ENCODE measurements around the gene PFN3.
"Not testable (repeated sequence)": the region's sequence is repeated elsewhere in the genome, so short reads cannot be mapped to it uniquely, and the experiment has no call there.

PFN3 gene

DNA sequence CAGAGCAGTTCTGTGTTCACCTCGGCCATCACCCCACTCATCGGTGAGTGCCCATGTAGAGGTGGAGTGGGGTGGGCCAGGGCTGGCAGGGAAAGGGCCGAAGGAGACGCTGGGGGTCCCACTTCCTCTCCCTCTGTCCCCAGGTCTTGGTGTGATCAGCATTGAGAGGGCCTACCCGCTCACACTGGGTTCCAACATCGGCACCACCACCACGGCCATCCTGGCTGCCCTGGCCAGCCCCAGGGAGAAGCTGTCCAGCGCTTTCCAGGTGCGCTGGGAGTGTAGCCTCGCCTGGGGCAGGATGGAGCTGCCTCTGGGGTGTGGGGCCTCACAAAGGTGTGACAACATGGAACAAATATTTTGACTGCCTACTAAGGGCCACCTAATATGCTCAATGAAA is 3.7 kb downstream of the PFN3 start:
- no peak for DNase-seq (ENCODE audit: extremely low read depth in 1 of 2, low read depth in 1 of 2)

DNA sequence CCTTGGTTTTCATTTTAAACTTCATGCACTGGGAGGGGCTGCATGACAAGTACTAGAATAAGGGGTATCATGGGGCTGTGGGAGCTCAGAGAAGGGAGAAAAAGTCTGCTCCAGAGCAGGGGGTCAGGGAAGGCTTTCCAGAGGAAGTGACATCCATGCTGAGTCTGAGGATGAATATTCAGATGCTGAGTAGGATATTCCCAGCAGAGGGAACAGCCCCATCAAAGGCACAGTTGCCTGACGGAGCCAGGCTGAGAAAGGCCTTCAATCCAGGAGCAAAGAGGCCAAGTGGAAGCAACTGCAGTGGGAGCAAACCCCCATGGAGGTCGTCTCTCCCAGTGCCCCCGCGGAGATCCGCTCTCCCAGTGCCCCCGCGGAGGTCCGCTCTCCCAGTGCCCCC is 4.4 kb downstream of the PFN3 start:
- DNase-seq (ENCODE audit: extremely low read depth in 1 of 2, low read depth in 1 of 2) = no peak

DNA sequence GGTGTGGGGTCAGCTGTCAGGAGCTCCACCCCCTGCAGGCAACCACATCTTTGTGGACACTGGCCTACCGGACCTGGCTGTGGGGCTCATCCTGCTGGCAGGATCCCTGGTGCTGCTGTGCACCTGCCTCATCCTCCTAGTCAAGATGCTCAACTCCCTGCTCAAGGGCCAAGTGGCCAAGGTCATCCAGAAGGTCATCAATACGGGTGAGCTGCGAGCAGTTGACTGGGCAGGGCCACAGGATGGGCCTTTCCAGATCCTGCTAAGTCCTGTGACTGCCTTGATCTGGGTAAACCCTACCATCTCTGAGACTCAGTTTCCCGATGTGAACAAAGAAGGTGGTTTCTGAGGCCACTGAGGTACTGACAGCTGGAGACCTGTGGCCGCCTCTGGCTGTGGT is 6.5 kb downstream of the PFN3 start:
- no peak for DNase-seq (ENCODE audit: extremely low read depth in 1 of 2, low read depth in 1 of 2)

DNA sequence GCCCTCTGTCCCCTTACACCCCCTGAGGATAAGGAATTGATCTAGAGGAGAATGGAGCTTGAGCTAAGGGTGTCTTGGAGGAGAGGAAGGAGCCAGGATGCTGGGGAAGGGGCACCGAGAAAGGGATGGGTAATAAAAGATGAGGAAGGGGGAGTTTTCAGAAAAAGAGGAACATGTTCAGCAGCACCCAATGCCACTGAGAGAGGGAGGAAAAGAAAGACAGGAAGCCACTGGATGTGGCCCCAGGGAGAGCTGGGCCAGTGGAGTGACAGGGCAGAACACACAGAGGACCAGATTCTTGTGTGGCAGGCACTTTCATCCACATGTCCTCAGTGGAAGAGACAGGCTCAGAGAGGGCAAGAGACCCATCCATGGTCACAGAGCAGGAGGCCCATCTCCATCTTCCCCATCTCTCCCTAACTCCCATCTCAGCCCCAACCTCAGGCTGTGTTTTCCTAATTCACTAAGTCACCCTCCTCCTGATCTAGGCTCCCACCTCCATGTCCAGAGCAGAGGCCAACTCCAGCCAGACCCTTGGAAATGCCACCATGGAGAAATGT is 7.2 kb downstream of the PFN3 start:
- no peak for DNase-seq (ENCODE audit: extremely low read depth in 1 of 2, low read depth in 1 of 2)

DNA sequence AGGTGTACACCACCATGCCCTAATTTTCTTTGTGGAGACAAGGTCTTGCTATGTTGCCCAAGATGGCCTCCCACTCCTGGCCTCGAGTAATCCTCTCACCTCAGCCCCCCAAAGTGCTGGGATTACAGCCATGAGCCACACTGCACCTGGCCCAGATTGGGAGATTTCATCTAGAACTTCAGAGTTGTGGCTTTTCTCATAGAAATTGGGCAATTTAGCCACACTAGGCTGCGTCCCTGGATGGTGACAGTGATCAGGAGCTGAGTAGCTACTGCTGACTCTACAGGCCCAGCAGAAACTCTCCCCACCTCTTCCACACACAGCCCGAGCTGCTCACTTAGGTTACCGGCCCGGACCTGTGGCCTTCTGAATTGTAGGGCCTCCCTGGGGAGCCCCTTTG is 7.7 kb downstream of the PFN3 start:
- no peak for DNase-seq (ENCODE audit: extremely low read depth in 1 of 2, low read depth in 1 of 2)

DNA sequence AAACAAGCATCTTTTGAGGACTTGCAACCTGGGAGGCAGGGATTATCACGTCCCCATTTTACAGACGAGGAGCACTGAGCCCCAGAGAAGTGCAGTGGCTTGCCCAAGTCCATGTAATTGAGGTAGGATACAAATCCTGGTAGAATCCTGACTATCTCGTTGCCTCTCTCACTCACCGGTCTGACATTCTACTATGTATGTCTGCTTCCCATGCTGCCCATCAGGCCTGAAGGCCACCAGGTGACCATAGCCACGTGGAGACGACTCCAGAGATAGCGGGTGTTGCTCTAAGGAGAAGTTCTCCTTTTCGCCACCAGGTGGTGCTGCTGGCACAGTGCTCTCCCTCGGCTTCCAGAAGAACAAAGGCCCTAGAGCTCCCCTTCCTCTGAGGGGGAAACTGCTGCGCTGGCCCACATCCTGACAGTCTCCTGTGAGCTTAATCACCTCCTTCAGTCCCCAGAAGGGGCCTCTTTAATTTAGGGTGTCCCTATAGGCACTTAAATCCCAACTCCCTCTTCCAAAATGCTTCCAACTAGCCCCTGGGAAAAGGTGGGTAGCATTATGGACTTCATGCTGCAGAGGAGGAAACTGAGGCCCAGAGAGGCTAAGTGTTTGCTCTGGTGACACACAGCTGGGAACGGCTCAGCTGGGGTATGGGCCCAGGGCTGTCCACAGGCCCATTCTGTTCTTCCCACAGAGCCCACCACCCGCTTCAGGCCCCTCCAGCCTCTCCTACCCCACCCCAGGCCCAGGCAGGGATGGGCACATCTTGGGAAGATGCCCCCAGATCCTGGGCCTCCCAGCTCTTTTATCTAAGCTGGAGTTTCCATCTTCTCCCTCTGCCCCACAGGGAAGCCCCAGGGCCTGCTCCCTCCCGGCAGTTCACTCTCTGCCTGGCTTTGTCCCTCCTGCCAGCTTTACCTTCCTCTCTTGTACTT is 9.8 kb downstream of the PFN3 start:
- DNase-seq (ENCODE audit: extremely low read depth in 1 of 2, low read depth in 1 of 2) = peak; percentile 67 to 76

DNA sequence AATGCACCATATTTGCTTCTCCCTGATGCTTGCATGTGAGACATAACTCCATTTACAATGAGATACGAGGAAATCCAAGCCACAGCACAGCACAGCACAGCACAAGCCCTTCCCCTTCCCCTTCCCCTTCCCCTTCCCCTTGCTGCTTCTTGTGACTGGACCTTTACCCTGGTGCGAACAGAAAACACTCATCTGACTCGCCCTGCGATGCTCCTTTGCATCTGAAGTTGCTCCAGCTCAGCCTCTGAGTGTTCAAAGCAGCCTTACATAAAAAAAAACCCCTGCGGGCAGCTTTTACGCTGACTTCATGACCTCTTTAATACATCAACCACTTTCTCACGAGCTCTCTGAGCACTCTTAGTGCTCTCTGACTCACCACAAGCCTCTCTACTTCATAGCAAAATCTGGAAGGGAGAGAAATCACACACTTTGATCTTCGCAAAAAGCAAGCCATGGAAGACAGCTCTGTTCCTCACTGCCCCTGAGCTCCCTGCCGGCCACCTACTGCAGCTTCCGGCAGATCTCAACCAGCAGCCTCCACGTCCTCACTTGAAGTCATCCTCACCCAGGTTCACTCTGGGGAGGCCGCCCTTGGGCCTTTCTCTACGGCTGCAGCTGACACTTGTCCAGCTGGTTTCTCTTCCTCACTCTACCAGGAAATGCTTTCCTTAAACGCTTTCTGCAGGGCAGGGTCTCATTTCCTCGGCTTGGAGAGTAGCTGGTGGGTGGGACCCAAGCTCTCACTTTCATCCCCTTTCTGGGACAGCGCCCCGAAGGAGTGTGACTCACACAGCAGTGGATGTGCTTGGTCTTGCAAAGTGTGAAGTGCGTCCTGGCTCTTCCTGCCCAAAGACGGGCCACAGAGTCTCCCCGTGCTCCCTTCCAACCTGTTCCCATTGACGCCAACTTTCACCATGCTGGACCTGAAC is 11.0 kb downstream of the PFN3 start:
- DNase-seq (ENCODE audit: extremely low read depth in 1 of 2, low read depth in 1 of 2) = no peak

DNA sequence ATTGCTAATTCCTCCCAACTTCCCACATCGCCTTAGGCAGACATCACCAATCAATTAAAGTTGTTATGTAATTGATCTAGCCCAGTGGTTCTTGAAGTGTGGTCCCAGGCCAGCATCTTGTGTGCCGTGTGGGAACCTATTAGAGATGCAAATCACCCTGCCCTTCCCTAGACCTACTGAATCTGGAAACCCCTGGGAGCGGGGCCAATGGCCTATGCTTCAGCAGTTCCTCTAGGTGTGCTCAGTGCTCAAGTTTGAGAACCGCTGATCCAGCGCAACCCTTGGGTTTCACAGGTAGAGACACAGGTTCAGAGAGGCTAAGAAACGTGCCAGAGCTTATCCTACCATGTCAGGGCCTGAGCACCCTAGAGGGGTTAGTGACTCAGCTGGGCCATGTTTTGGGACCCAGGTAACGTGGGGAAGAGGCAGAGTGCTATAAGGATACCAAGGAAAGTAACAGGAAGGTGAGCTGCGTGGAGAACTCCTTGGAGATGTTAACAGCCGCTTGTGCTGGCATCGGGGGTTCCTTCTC is 11.9 kb downstream of the PFN3 start:
- DNase-seq (ENCODE audit: extremely low read depth in 1 of 2, low read depth in 1 of 2) = no peak

DNA sequence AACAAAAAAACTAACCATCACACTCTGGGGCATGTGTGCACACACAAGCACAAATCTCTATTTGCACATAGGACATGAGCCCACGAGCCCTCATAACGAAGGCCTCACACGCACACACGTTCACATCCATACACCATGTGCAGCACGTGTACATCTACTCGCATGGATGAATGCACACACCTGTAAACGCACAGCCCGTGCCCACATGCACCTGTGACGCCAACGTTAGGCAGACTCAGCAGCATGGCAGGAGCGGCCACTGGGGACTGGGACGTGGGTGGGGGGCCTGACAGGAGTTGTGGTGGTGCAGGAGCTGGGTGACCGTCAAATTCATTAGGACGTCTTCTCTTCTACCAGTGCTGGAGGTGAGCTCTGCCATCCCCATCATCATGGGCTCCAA is 13.1 kb downstream of the PFN3 start:
- DNase-seq (ENCODE audit: extremely low read depth in 1 of 2, low read depth in 1 of 2) = no peak

DNA sequence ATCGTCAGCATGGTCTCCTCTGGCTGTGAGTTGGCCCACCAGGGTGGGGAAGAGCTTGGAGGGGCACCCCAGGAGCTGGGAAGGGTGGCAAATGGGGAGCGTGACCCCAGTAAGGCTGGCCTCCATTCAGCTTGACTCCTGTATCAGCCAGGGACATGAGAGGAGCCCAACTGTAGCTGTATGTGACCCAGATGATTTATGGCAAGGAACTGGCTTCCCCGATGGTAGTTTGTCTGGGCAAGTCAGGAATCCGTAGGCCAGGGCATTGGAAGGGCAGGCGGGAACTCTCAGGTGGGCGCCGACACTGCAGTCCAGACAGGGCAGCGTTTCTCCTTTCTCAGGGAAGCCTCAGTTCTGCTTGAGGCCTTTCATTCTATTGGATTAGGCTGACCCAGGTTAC is 13.9 kb downstream of the PFN3 start:
- no peak for DNase-seq (ENCODE audit: extremely low read depth in 1 of 2, low read depth in 1 of 2)

DNA sequence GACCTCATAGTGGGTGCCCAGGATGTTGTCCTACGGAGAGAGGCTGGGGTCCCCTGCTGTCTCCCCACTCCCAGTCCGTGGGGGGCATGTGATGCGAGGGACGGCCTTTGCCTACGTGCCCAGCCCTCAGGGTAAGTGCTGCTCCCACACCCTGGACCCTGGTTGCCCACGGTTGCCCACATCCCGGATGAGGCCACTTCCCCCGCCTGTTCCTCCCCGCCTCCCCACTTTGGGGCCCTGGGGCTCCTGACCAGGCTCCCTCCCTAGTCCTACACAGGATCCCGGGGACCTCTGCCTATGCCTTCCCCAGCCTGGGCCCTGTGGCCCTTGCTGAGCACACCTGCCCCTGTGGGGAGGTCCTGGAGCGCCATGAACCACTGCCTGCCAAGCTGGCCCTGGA is 14.7 kb downstream of the PFN3 start:
- DNase-seq (ENCODE audit: extremely low read depth in 1 of 2, low read depth in 1 of 2) = no peak

DNA sequence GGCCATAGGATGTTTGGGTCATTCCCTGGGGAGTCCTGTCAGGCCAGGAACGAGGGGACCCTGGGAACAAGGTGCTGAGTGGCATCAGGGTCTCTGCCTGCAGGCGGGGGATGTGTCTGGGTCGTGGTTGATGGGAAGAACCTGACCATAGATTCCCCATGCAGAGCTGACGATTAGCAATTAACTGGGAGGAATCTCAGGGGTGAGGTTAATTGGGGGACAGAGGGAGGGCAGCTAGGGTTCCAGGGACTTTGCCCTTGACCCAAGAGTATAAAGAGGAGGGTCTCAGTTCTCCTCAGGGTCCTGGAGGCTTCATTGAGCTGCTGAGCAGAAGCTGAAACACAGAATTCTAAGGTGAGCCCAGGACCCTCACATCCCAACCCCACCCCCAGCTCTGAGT is 16.3 kb downstream of the PFN3 start, which contains the start of gene SLC34A1:
Gene SLC34A1, plus strand, starts transcription at position 301 of the 400 bp plus-strand sequence. CDS start 1,308 bp downstream, outside the sequence.
- DNase-seq (ENCODE audit: extremely low read depth in 1 of 2, low read depth in 1 of 2) = no peak

DNA sequence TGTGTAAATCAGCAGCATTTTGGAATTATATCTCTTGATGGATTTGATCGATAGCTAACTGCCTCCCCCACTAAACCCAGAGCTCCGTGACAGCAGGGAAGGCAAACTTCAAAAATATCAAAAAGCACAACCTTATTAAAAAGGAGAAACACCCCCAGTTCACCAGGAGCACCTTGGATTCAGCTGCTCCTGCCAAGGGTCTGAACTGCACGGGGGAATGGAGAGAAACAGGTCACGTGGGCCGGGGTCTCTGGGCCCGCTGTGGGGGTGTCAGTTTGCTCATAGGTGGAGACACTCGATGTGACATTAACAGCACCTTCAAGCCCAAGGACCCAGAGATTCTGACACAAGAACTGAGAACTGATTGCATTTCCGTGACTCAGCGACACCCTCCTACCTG is 17.3 kb downstream of the PFN3 start:
- no peak for DNase-seq (ENCODE audit: extremely low read depth in 1 of 2, low read depth in 1 of 2)

DNA sequence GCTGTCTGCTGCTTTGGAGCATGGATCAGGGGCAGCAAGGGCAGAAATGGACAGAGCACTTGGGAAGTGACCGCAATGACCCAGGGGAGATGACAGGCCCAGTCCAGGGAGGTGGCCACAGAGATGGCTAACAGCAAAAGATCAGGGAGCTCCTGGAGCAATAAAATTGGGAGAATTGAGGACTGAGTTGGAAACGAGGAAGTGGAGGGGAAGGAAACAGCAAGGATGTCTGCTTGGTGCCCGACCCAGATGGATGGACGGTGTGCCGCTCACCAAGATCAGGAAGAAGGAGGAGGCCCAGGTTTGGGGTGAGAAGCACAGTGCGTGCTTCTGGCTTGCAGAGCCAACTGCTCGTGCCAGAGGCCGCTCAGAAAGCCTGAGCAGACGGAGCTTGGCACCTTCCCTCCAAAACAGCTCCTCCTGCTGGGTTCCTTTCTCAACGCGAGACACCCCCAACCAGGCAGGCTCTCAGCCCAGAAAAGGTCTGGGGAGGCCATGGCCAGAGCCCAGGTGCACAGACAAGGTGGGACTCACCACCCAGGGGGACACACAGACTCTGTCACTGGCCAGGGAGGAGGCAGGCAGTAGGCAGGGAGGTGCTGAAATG is 17.9 kb downstream of the PFN3 start:
- DNase-seq (ENCODE audit: extremely low read depth in 1 of 2, low read depth in 1 of 2) = no peak

DNA sequence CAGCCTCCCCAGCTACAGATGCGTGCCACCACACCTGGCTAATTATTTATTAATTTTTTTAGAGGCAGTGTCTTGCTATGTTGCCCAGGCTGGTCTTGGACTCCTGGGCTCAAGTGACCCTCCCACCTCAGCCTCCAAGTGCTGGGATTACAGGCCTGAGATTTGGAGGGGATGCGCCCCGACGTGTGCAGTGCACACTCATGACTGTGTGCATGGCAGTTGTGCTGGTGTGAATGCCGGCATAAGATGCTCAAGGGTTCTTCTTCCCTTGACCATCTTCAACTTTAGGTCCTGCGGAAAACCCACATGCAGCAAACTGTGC is 19.7 kb downstream of the PFN3 start:
- DNase-seq (ENCODE audit: extremely low read depth in 1 of 2, low read depth in 1 of 2) = no peak

DNA sequence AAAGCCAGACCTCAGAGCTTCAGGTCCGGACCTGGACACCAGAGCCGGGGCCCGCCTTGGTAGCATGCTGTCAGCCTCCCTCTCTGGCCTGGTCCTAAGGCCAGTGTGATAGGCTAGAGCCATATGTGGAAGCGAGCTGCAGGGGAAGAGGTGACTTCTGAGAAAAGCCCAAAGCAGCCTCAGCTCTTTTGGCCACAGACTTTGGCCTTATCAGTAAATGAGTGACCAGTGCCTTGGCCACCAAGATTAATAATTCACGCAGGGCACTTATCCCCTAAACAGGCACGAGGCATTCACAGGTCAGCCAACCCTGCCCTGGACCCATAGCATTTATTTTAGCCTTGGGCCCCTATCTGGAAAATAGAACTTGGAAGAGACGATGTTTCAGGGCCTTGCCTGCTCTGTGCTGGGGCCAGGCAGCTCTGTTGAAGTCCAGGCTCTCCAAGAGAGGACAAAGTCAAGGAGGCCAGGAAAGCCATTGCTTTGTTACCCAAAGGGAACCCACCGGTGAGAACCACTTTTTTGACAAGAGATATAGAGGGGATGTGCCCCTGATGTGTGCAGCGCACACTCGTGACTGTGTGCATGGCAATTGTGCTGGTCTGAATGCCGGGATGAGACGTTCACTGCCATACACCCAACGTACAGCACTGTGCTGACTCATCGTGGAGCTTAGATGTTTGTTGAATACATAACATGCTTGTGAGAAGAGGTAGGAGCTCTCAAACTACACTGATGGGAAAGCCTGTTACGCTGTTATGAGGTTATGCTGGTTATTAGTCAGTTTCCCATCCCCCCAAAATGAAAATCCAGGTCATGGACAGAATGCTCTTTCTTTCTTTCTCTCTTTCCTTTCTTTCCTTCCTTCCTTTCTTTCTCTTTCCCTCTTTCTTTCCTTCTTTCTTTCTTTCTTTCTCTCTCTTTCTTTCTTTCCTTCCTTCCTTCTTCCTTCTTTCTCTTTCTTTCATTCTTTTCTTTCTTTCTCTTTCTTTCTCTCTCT is 21.3 kb downstream of the PFN3 start:
- DNase-seq (ENCODE audit: extremely low read depth in 1 of 2, low read depth in 1 of 2) = no peak

DNA sequence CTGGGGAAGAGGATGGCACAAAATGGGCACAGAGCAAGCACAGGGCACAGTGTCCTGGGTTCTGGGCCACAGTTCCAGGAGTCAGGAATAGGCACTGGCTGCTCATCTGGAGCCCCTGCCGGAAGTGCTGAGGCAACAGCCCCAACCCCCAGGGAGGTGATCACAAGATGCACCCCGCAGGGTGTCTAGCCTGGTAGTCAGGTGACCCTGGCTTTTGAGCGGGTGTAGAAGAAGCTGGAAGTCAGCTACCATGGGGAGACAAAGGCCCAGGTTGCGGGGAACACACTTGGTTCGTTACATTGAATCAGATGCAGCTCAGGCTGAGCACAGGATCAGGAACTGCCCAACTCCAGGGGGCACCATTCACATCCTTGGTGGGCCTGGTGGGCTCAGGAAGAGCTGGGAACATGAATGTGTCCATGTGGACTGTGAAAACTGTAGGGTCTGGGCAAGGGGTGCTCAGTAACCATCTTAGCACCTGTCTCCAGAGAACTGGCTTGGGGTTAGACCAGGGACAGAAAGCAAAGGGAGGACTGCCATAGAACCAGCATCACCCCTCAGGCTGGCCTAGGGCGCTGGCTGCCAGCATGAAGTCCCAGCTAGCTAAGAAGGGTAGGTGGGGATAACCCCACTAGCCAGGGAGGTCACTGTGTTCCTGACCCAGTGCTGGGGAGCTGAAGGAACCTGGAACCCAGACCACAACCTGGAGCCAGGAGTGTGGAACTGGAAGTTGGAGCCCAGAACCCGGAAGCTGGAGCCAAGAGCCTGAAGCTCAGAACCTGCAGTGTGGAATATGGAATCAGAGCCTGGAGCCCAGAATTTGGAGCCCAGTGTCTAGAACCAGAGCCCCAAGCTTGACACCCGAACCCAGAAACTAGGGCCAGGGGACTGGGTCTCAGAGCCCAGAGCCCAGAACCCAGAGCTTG is 22.3 kb downstream of the PFN3 start:
- DNase-seq (ENCODE audit: extremely low read depth in 1 of 2, low read depth in 1 of 2) = no peak

DNA sequence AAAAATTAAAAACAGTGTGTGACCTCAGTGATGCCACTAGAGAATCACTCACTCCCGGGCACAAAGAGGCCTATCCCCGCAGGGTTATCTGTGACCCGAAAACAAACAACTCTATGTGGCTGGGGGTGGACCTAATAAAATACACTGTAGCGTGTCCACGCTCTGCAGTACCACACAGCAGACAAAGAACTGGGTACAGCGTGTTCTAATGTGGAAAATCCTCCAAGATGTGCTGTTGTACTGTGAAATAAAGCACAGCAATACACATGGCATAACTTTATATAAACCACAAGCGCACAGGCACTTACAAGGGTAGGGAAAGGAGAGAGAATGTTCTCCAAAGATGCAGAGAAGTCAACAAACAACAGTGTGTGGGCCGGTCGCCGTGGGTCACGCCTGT is 24.4 kb downstream of the PFN3 start:
- DNase-seq (ENCODE audit: extremely low read depth in 1 of 2, low read depth in 1 of 2) = no peak

DNA sequence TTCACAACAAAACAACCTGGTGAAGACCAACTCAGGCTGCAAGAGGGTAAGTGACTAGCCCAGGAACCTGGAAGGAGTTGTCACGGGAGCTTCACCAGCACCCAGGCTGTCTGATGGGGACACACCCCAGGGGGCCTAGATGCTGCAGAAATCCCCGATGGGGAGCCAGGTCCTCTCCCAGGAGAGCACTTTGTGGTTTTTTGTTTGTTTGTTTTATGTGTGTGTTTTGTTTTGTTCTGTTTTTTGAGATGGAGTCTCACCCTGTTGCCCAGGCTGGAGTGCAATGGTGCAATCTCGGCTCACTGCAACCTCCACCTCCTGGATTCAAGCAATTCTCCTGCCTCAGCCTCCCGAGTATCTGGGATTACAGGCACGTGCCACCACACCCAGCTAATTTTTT is 24.9 kb downstream of the PFN3 start:
- not testable (repeated sequence) for DNase-seq (ENCODE audit: extremely low read depth in 1 of 2, low read depth in 1 of 2)
